Activated CD8-positive, alpha-beta memory T cell treated with anti-CD3 and anti-CD28 coated beads, Interleukin-2, amount 50 U/mL, for 48 hours (primary cell): Measurements from ENCODE around the gene SESN2.
"Not testable (repeated sequence)": the region's sequence is repeated elsewhere in the genome, so short reads cannot be mapped to it uniquely, and the experiment has no call there.

Experiments used
- DNase-seq: peaks from one replicate; pipeline ENCODE4 v3.0.0-alpha.2; 2020

SESN2 gene

GRCh38 chr1:28291711-28292110 is 32.4 kb downstream of the SESN2 start:
- no peak for DNase-seq

- DNase-seq, result no peak
These were observed 36.6 kb downstream of the SESN2 start for GRCh38 chr1:28295936-28296335.

GRCh38 chr1:28296401-28297261 is 37.3 kb downstream of the SESN2 start:
- DNase-seq, result no peak

GRCh38 chr1:28297826-28298225 is 38.5 kb downstream of the SESN2 start:
- DNase-seq, result no peak

GRCh38 chr1:28298438-28298837 is 39.1 kb downstream of the SESN2 start:
- no peak for DNase-seq

GRCh38 chr1:28301368-28302174 is 42.3 kb downstream of the SESN2 start:
- no peak for DNase-seq

GRCh38 chr1:28302247-28302646 is 42.9 kb downstream of the SESN2 start:
- DNase-seq, result no peak

- DNase-seq, result no peak
These were observed 47.1 kb downstream of the SESN2 start for GRCh38 chr1:28306301-28306949.

GRCh38 chr1:28308750-28309149 is 49.4 kb downstream of the SESN2 start:
- no peak for DNase-seq

- DNase-seq, result no peak
These were observed 50.4 kb downstream of the SESN2 start for GRCh38 chr1:28309702-28310101.

GRCh38 chr1:28313702-28314546 is 54.6 kb downstream of the SESN2 start:
- DNase-seq, result no peak

GRCh38 chr1:28314547-28314941 is 55.2 kb downstream of the SESN2 start:
- DNase-seq, result no peak

- no peak for DNase-seq
These were observed 57.7 kb downstream of the SESN2 start for GRCh38 chr1:28317014-28317413.

- no peak for DNase-seq
These were observed 62.9 kb downstream of the SESN2 start for GRCh38 chr1:28322194-28322593.

GRCh38 chr1:28323720-28324119 is 64.4 kb downstream of the SESN2 start:
- no peak for DNase-seq

- DNase-seq, result no peak
These were observed 67.2 kb downstream of the SESN2 start for GRCh38 chr1:28326515-28326914.

- no peak for DNase-seq
These were observed 67.7 kb downstream of the SESN2 start for GRCh38 chr1:28326984-28327383.

GRCh38 chr1:28327431-28327830 is 68.1 kb downstream of the SESN2 start:
- DNase-seq, result not testable (repeated sequence)

GRCh38 chr1:28328228-28328648 is 68.9 kb downstream of the SESN2 start:
- DNase-seq, result no peak

GRCh38 chr1:28329395-28330153 is 70.3 kb downstream of the SESN2 start:
- DNase-seq, result peak; percentile 77
